Pancreas (tissue), 10 donors: ENCODE measurements around the gene MTCL3.

ENCODE experiments used
- ATAC-seq, 4 donors: fragments of 200-7000 bp; cut with Tn5 transposase; one replicate each; pipeline versions ENCODE4 v1.8.0 to v1.9.1; 2020; ENCODE audit warnings: mild to moderate bottlenecking in 4 of 4, moderate library complexity in 4 of 4
- DNase-seq, 6 donors: peaks; one replicate each; pipeline ENCODE4 v3.0.0-alpha.2; 2020
- FAIRE-seq: peaks from 2 replicates; lab custom pipeline; 2012; peaks lifted over from hg19 to GRCh38; lab: Jason Lieb, UNC
- H3K27ac ChIP-seq, 4 donors: fragments of 200-600 bp; sonication (generic); 1 replicate in 3 of 4; 2 replicates in 1 of 4; pipeline versions ENCODE4 v1.5.0 to v1.8.0; 2020
- H3K27me3 ChIP-seq, 4 donors: fragments of 200-600 bp; one replicate each; pipeline ENCODE4 v1.8.0; 2021
- H3K36me3 ChIP-seq, 3 donors: fragments of 200-600 bp; sonication (generic) in 1 of 3; one replicate each; pipeline versions ENCODE4 v1.5.0 to v1.8.0; 2020 to 2021
- H3K4me1 ChIP-seq, 3 donors: fragments of 200-600 bp; one replicate each; pipeline ENCODE4 v1.8.0; 2021
- H3K4me3 ChIP-seq, 4 donors: fragments of 200-600 bp; sonication (generic) in 2 of 4; one replicate each; pipeline versions ENCODE4 v1.5.0 to v1.8.0; 2020 to 2021
- H3K9me3 ChIP-seq, 4 donors: fragments of 200-600 bp; one replicate each; pipeline ENCODE4 v1.8.0; 2021
- CTCF ChIP-seq, 4 donors: fragments of 200-600 bp; sonication (generic) in 3 of 4; IDR thresholded peaks; one replicate each; pipeline versions ENCODE4 v1.5.0 to v1.8.0; 2021; ENCODE audit warnings: antibody characterized with exemption in 4 of 4
- WGBS, 2 donors: extraction: QIAGEN DNeasy Blood & Tissue Kit; methylation state at CpG; one replicate each; pipeline ENCODE4 v1.1.7; 2013; 5-methylcytosine and 5-hydroxymethylcytosine counted together
- intact Hi-C, 3 donors: fragments of 100-400 bp; cut with DNase I; formaldehyde crosslinking; loops; one replicate each; pipeline versions ENCODE4 v1.11.1 to v1.14.2; 2022
- donor health status: healthy with polysubstance abuse.
- donor health status: DM: no; HTN: no; CAD: no; lungs with moderate emphysema.
- donor health status: DM: no; HTN: no; CAD: no.
- donor health status: control.
- donor health status: control.
- donor health status: Bipolar disorder and iron deficiency.
- donor health status: DM: yes; HTN: yes; CAD: no.
- donor health status: DM: no; HTN: no; CAD: no.
- donor health status: DM: no; HTN: no; CAD: no.
- donor health status: DM: yes; HTN: yes; CAD: no.

Gene MTCL3

GRCh38 chr6:127564761-127565160, 45.6 kb upstream of the MTCL3 start:
- intact Hi-C loops: no loop called here
- Histone ChIP-seq H3K9me3 (no peaks in the 10 kb centered on the region), H3K4me1 (peaks cover 0 to 6% (median 0%) of the 10 kb centered on the region in 3 donors), H3K27ac (no peak overlapping the region), H3K27me3 (no peaks in the 10 kb centered on the region), H3K4me3 (no peak overlapping the region), H3K36me3 (no peaks in the 10 kb centered on the region)
- DNase-seq: no peak
- no peak for TF ChIP-seq CTCF (IDR thresholded peaks at IDR 0.05)
- WGBS, 2 donors: 85 to 90% methylated on average over 3 of the region's 3 CpGs
- no peak for FAIRE-seq
- ATAC-seq: no peak

GRCh38 chr6:127561660-127562059, 42.5 kb upstream of the MTCL3 start:
- Histone ChIP-seq H3K4me3 (no peak overlapping the region), H3K9me3 (no peaks in the 10 kb centered on the region), H3K27me3 (no peaks in the 10 kb centered on the region), H3K27ac (no peak overlapping the region), H3K4me1 (peaks cover 0 to 3% (median 0%) of the 10 kb centered on the region in 3 donors), H3K36me3 (no peaks in the 10 kb centered on the region)
- FAIRE-seq: no peak
- 5 to 15% methylated on average over 1 of the region's 1 CpG for WGBS, 2 donors
- ATAC-seq: peak; percentile 73 to 83 (median 74)
- no peak for TF ChIP-seq CTCF (IDR thresholded peaks at IDR 0.05)
- intact Hi-C loops: no loop called here
- DNase-seq: no peak

DNA sequence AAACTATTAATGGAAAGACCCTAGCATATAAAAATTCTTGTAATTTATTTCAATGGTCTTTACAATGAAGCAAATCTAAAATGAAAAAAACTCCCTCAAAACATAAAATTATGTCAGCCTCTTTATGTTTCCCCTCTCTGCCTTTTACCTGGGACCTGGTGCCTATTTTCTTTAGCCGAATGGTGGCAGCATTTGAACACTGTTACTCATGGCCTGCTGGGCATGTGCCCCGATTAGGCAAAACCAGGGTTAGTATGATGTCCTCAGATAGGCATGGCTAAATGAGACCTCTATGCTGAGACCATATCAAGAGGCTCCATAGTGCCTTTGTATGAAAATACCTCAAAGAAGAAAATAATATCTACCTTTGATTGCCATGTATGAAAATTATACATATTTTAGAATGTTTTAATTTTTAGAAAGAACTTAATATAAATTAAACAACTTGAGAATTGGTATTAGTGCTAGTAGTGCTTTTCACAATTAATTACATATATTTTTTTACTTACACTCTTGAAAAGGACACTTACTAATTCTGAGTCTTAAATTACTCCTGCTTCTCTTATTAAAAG, 35.4 kb upstream of the MTCL3 start:
- Histone ChIP-seq H3K27ac (no peak overlapping the region), H3K36me3 (no peaks in the 10 kb centered on the region), H3K9me3 (no peaks in the 10 kb centered on the region), H3K27me3 (peaks cover 0 to 5% (median 0%) of the 10 kb centered on the region in 4 donors), H3K4me3 (no peak overlapping the region), H3K4me1 (peaks cover 0 to 5% (median 0%) of the 10 kb centered on the region in 3 donors)
- DNase-seq (peak in 2 of 6 donors; percentile 8 to 31), FAIRE-seq (no peak), ATAC-seq (peak; percentile 58 to 87 (median 76))
- TF ChIP-seq CTCF (IDR thresholded peaks at IDR 0.05): peak in 1 of 4 donors; percentile 19
- intact Hi-C loops: no loop called here
- 13 to 22% methylated on average over 2 of the region's 2 CpGs for WGBS, 2 donors

DNA sequence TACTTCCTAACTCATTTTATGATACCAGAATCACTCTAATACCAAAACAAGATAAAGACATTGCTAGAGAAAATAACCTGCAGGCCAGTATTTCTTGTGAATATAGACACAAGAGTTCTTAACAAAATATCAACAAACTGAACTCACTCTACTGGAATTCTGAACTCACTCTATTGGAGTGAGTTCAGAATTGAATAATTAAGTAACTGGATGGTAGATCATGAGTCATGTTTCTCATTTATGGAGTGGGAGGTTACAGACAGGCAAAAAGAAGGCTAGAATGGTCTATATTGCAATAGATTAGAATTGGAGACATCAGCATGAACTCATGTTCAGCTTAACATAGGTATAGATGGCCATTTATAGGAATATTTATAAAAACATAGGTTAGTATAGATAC, 31.3 kb upstream of the MTCL3 start:
- no peak for FAIRE-seq
- no peaks in the 10 kb centered on the region for H3K36me3 ChIP-seq
- no peaks in the 10 kb centered on the region for H3K9me3 ChIP-seq
- H3K27ac ChIP-seq: no peak overlapping the region
- intact Hi-C loops: no loop called here
- DNase-seq: no peak
- H3K4me1 ChIP-seq: peaks cover 0 to 5% (median 0%) of the 10 kb centered on the region in 3 donors
- peak; percentile 27 to 50 (median 34) for ATAC-seq
- no peak for TF ChIP-seq CTCF (IDR thresholded peaks at IDR 0.05)
- peaks cover 0 to 5% (median 0%) of the 10 kb centered on the region in 4 donors for H3K27me3 ChIP-seq
- H3K4me3 ChIP-seq: no peak overlapping the region

- Histone ChIP-seq H3K27me3 (no peaks in the 10 kb centered on the region), H3K9me3 (no peaks in the 10 kb centered on the region), H3K36me3 (no peaks in the 10 kb centered on the region), H3K4me1 (peaks cover 0 to 5% (median 0%) of the 10 kb centered on the region in 3 donors), H3K4me3 (no peak overlapping the region), H3K27ac (no peak overlapping the region)
- FAIRE-seq (no peak), DNase-seq (no peak), ATAC-seq (no peak)
- WGBS, 2 donors: 48 to 60% methylated on average over 2 of the region's 2 CpGs
- no peak for TF ChIP-seq CTCF (IDR thresholded peaks at IDR 0.05)
- intact Hi-C loops: loop anchor here in 2 of 3 donors (10.0 kb wide), 1 partner anchor 83 kb away; no protein-coding TSS in a partner anchor
Measured at GRCh38 chr6:127547904-127548649, 28.9 kb upstream of the MTCL3 start.
